ENCODE data around the gene TDRKH. TPM values are rescaled to one million over a fixed set of nuclear protein-coding genes. Genes with fewer than 3 reads are reported as not detected.

Gene TDRKH
- total RNA-seq, 2 donors from 2014 or later = 21.1 to 25.0 TPM

DNA sequence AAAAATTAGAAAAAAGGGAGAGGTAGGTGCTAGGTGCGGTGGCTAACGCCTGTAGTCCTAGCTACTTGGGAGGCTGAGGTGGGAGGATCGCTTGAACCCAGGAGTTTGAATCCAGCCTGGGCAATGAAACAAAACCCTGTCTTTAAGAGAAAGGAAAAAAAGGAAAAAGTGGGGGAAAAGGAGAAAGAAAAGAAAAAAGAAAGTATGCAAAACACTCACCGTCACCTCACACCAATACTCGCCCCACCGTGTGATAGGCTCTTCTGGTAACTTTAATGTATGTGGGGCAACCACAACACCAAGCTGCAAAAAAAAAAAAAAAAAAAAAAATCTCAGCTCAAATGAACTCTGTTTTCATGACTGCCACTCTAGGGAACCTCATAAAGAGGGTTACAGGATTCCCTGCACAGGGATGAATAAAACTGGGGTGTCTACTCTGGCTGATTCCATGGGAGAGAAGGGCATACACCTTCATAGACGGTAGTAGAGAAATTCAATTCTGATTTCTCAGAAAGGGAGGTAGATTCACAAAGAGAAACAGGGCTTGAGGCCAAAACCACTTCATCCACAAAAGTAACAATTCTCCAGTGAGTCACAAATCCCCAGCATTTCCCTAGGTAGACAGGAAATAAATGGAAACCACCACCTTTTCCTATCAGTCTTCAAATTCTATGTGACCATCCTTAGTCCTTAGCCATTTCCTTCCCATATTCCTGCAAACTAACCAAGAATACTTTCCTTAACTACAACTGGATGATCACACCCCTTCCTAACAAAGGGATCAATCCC is 29.5 kb downstream of the TDRKH start:
- Histone ChIP-seq H3K4me3 (no peak overlapping the region), H3K27ac (no peak overlapping the region), H3K4me1 (replicated peaks) (peaks cover 4% of the 10 kb centered on the region), H3K9me3 (no peaks in the 10 kb centered on the region), H3K27me3 (replicated peaks; ENCODE audit: insufficient read depth) (no peaks in the 10 kb centered on the region), H3K36me3 (no peaks in the 10 kb centered on the region)
- no peak for DNase-seq (ENCODE audit: low spot score)
- 93% methylated on average over 7 of the region's 7 CpGs for WGBS
- no peak for TF ChIP-seq CTCF (IDR thresholded peaks at IDR 0.05)
- no peak for TF ChIP-seq POLR2AphosphoS5 (IDR thresholded peaks at IDR 0.05)
- TF ChIP-seq POLR2A (IDR thresholded peaks at IDR 0.05) = no peak
- intact Hi-C loops (cut with DNase I) = no loop called here

DNA sequence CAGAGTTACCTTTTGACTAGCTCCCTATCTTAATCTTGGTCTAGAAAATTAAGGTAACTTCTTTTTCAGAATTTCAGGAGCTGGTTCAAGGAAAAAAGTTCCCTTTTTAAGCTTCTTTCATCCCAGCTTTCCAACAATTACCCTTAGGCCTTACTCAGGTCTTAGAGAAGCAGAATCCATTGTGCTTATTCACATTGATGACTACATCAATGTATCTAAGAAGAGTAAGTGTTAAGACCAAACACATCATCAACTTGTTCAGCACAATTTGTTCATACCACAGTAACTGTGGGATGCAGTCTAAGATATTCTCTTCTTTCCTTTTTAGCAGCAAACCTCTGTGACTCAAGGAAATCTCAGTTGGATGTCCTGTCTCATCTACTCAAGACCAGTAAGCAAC is 31.1 kb downstream of the TDRKH start:
- DNase-seq (ENCODE audit: low spot score) = no peak
- Histone ChIP-seq H3K27ac (no peak overlapping the region), H3K9me3 (no peaks in the 10 kb centered on the region), H3K36me3 (no peaks in the 10 kb centered on the region), H3K4me1 (replicated peaks) (peaks cover 4% of the 10 kb centered on the region), H3K27me3 (replicated peaks; ENCODE audit: insufficient read depth) (no peaks in the 10 kb centered on the region), H3K4me3 (no peak overlapping the region)
- no peak for TF ChIP-seq CTCF (IDR thresholded peaks at IDR 0.05)
- no peak for TF ChIP-seq POLR2AphosphoS5 (IDR thresholded peaks at IDR 0.05)
- intact Hi-C loops (cut with DNase I) = no loop called here

DNA sequence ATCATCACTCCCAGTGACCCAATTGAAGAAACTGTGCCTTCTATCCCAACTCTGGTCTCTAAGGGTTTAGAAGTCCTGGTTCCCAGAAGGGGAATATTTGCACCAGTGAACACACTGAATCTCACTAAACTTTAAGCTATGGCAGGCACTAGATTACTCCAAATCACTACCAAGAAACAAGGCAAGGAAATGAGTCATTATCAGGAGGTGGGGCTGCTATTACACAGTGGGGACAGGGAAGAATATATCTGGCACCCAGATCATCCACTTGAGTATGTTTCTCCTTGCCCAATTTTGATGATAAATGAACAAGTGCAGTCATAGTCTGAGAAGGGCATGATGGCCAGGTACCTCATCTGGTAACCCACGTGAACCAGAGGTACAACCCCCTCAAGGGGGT is 34.0 kb downstream of the TDRKH start:
- 65% methylated on average over 1 of the region's 1 CpG for WGBS
- H3K36me3 ChIP-seq = no peaks in the 10 kb centered on the region
- no peaks in the 10 kb centered on the region for H3K9me3 ChIP-seq
- DNase-seq (ENCODE audit: low spot score) = no peak
- no peaks in the 10 kb centered on the region for H3K4me1 ChIP-seq (replicated peaks)
- TF ChIP-seq CTCF (IDR thresholded peaks at IDR 0.05) (no peak), POLR2AphosphoS5 (IDR thresholded peaks at IDR 0.05) (no peak), POLR2A (IDR thresholded peaks at IDR 0.05) (no peak)
- H3K4me3 ChIP-seq = no peak overlapping the region
- intact Hi-C loops (cut with DNase I) = no loop called here
- no peaks in the 10 kb centered on the region for H3K27me3 ChIP-seq (replicated peaks; ENCODE audit: insufficient read depth)
- H3K27ac ChIP-seq = no peak overlapping the region

DNA sequence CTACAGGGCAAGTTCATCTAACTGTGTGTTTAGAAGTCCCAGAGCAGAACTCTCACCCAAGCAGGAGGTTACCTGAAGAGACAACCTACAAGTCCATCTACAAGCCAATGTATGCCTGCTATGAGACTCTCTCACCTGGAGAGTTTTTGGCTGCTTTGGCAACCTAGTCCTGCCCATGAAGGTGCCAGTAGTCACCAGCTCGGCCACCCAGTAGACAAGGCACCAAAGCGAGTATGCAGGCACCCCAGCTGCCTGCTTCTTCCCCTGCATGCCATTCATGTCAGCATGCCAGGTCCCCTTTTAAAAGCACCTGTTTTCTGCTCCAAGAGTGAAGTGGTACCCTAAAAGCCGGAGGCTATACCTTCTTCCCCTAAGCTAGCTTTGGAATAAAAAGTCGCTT is 48.8 kb downstream of the TDRKH start:
- Histone ChIP-seq H3K4me1 (replicated peaks) (peaks cover 7% of the 10 kb centered on the region), H3K36me3 (no peaks in the 10 kb centered on the region), H3K9me3 (no peaks in the 10 kb centered on the region), H3K27ac (no peak overlapping the region), H3K4me3 (no peak overlapping the region), H3K27me3 (replicated peaks; ENCODE audit: insufficient read depth) (no peaks in the 10 kb centered on the region)
- no peak for TF ChIP-seq POLR2AphosphoS5 (IDR thresholded peaks at IDR 0.05)
- 87% methylated on average over 4 of the region's 4 CpGs for WGBS
- DNase-seq (ENCODE audit: low spot score) = no peak
- intact Hi-C loops (cut with DNase I) = no loop called here

DNA sequence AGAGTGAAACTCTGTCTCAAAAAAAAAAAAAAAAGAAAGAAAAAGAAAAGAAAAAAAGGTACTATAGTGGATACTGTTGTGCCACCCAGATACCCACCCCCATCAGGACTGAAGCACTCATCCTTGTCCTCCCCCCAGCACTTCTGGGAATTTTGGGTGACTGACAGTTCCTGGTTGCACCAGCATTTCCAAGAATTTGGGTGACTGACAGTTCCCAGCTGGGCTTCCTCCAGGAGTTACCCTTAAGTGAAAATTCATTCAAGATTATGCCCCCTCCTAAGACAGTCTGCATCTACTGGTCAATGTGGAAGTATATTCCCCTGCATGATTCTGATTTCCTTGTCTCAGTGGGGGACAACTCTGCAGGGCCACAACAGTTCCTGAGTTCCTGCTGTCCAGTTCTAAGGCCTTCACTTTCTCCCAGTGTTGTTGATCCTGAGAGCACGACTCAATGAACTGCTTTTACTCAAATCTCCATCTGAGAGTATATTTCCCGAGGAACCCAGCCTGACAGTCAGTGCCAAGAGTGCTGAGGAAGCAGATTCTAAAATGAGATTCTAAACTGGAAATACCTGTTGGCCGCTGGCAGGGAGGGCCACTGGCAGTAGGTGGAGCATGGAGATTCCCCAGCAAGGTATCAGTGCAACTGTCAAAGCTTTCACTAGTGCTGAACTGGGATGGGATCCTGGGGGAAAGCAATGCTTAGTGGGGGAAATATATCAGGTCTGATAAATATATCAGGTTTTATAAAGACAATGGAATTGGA is 50.5 kb downstream of the TDRKH start:
- intact Hi-C loops (cut with DNase I) = no loop called here
- Histone ChIP-seq H3K27me3 (replicated peaks; ENCODE audit: insufficient read depth) (no peaks in the 10 kb centered on the region), H3K9me3 (no peaks in the 10 kb centered on the region), H3K4me3 (no peak overlapping the region), H3K27ac (peak overlapping the region; percentile 50 to 75), H3K4me1 (replicated peaks) (peaks cover 7% of the 10 kb centered on the region), H3K36me3 (no peaks in the 10 kb centered on the region)
- DNase-seq (ENCODE audit: low spot score) = peak; percentile 90
- WGBS = 42% methylated on average over 3 of the region's 3 CpGs
- TF ChIP-seq POLR2A (IDR thresholded peaks at IDR 0.05) = no peak
- TF ChIP-seq CTCF (IDR thresholded peaks at IDR 0.05) = peak in 3 of 4 experiments; percentile 12 to 44 (median 29)
- TF ChIP-seq POLR2AphosphoS5 (IDR thresholded peaks at IDR 0.05) = peak; percentile 95
